HEK293 (cell line): ENCODE data around the gene WTIP.

Experiments
- CTCF ChIA-PET: fragments of 350-600 bp; formaldehyde crosslinking; extraction: SDS; loops from one replicate; lab custom pipeline; 2021; ENCODE audit warnings: antibody characterized with exemption; lab: Yijun Ruan, JAX
- POLR2A ChIA-PET: fragments of 300-600 bp; formaldehyde crosslinking; extraction: SDS; loops from one replicate; lab custom pipeline; 2020; ENCODE audit warnings: antibody characterized with exemption, inconsistent platforms; lab: Yijun Ruan, JAX
- H3K27ac ChIP-seq: fragments of 200-500 bp; sonication (Bioruptor generic); 2 replicates; pipeline ENCODE4 v1.5.1; 2014; ENCODE audit warnings: low read depth, low read length, control low read depth, inconsistent platforms; ENCODE audit errors: extremely low read depth
- H3K36me3 ChIP-seq, 2 experiments: fragments of 200-500 bp in 1 of 2; sonication (Bioruptor generic) in 1 of 2; 1 replicate in 1 of 2; 2 replicates in 1 of 2; pipeline ENCODE4 v1.5.1; 2014 to 2017; ENCODE audit warnings: inconsistent platforms in 2 of 2, low read length in 2 of 2; ENCODE audit not compliant: control insufficient read depth in 2 of 2, insufficient read depth in 1 of 2
- H3K4me1 ChIP-seq: fragments of 200-500 bp; sonication (Bioruptor generic); 2 replicates; pipeline ENCODE4 v1.5.1; 2014; ENCODE audit warnings: mild to moderate bottlenecking, low read length, inconsistent platforms; ENCODE audit not compliant: control insufficient read depth, insufficient read depth
- H3K4me3 ChIP-seq: 2 replicates; pipeline ENCODE4 v1.5.1; 2011; ENCODE audit warnings: low read depth, mild to moderate bottlenecking, control low read depth, low read length, moderate library complexity
- H3K9me3 ChIP-seq: fragments of 200-500 bp; sonication (Bioruptor generic); 2 replicates; pipeline ENCODE4 v1.5.1; 2014; ENCODE audit warnings: low read depth, low read length, inconsistent platforms; ENCODE audit not compliant: control insufficient read depth, insufficient read depth
- HOXC10 ChIP-seq: sonication (generic); formaldehyde crosslinking; IDR thresholded peaks from 2 replicates; pipeline ENCODE4 v1.8.1; 2023; ENCODE audit warnings: mild to moderate bottlenecking, missing genetic modification reagents
- KLF17 ChIP-seq: fragments of 450-650 bp; formaldehyde crosslinking; IDR thresholded peaks from 2 replicates; pipeline ENCODE4 v1.5.1; 2016; ENCODE audit warnings: missing biosample characterization, missing genetic modification characterization
- OSR2 ChIP-seq: fragments of 450-650 bp; formaldehyde crosslinking; IDR thresholded peaks from 2 replicates; pipeline ENCODE4 v1.5.1; 2016; ENCODE audit warnings: missing biosample characterization, missing genetic modification characterization
- OVOL3 ChIP-seq: fragments of 450-650 bp; formaldehyde crosslinking; IDR thresholded peaks from 2 replicates; pipeline ENCODE4 v1.5.1; 2016; ENCODE audit warnings: missing biosample characterization, missing genetic modification characterization
- TCF7L2 ChIP-seq: IDR thresholded peaks from 2 replicates; pipeline ENCODE4 v1.6.1; 2011; ENCODE audit warnings: low read depth, mild to moderate bottlenecking, inconsistent platforms, low read length, moderate library complexity, borderline replicate concordance
- TRIM28 ChIP-seq: IDR thresholded peaks from 2 replicates; pipeline ENCODE4 v1.6.1; 2011; ENCODE audit warnings: low read length, control low read depth, borderline replicate concordance
- ZBTB17 ChIP-seq: fragments of 450-650 bp; formaldehyde crosslinking; IDR thresholded peaks from 2 replicates; pipeline ENCODE4 v1.5.1; 2016; ENCODE audit warnings: missing biosample characterization, missing genetic modification characterization
- ZBTB44 ChIP-seq: fragments of 450-650 bp; IDR thresholded peaks from 2 replicates; pipeline ENCODE4 v1.5.1; 2018; ENCODE audit warnings: missing biosample characterization, mild to moderate bottlenecking, missing genetic modification characterization
- ZNF140 ChIP-seq: fragments of 450-650 bp; formaldehyde crosslinking; IDR thresholded peaks from 2 replicates; pipeline ENCODE4 v1.5.1; 2016; ENCODE audit warnings: missing biosample characterization, missing genetic modification characterization
- ZNF354C ChIP-seq: fragments of 450-650 bp; formaldehyde crosslinking; IDR thresholded peaks from 2 replicates; pipeline ENCODE4 v1.5.1; 2016; ENCODE audit warnings: missing biosample characterization, missing genetic modification characterization, low read depth, borderline replicate concordance
- ZNF48 ChIP-seq: fragments of 450-650 bp; formaldehyde crosslinking; IDR thresholded peaks from 2 replicates; pipeline ENCODE4 v1.5.1; 2016; ENCODE audit warnings: missing biosample characterization, missing genetic modification characterization
- ZNF510 ChIP-seq: fragments of 450-650 bp; formaldehyde crosslinking; IDR thresholded peaks from 2 replicates; pipeline ENCODE4 v1.5.1; 2018; ENCODE audit warnings: mild to moderate bottlenecking, missing genetic modification characterization, missing biosample characterization; ENCODE audit not compliant: insufficient replicate concordance
- ZNF513 ChIP-seq: fragments of 450-650 bp; IDR thresholded peaks from 2 replicates; pipeline ENCODE4 v1.5.1; 2018; ENCODE audit warnings: missing biosample characterization, missing genetic modification characterization
- ZNF521 ChIP-seq: fragments of 450-650 bp; formaldehyde crosslinking; IDR thresholded peaks from 2 replicates; pipeline ENCODE4 v1.5.1; 2017; ENCODE audit warnings: missing biosample characterization, mild to moderate bottlenecking, missing genetic modification characterization
- ZNF529 ChIP-seq: fragments of 450-650 bp; formaldehyde crosslinking; IDR thresholded peaks from 2 replicates; pipeline ENCODE4 v1.5.1; 2017; ENCODE audit warnings: missing genetic modification characterization, missing biosample characterization; ENCODE audit not compliant: insufficient replicate concordance
- ZNF600 ChIP-seq: fragments of 450-650 bp; formaldehyde crosslinking; IDR thresholded peaks from 2 replicates; pipeline ENCODE4 v1.5.1; 2016; ENCODE audit warnings: missing biosample characterization, missing genetic modification characterization
- ZNF76 ChIP-seq: fragments of 450-650 bp; formaldehyde crosslinking; IDR thresholded peaks from 2 replicates; pipeline ENCODE4; 2016; ENCODE audit warnings: low read depth, missing biosample characterization, missing genetic modification characterization, borderline replicate concordance
- ZNF768 ChIP-seq: fragments of 450-650 bp; formaldehyde crosslinking; IDR thresholded peaks from 2 replicates; pipeline ENCODE4 v1.5.1; 2018; ENCODE audit warnings: missing biosample characterization, mild to moderate bottlenecking, missing genetic modification characterization
- ZNF777 ChIP-seq: fragments of 450-650 bp; formaldehyde crosslinking; IDR thresholded peaks from 2 replicates; pipeline ENCODE4 v1.5.1; 2017; ENCODE audit warnings: missing biosample characterization, missing genetic modification characterization, borderline replicate concordance
- ZNF791 ChIP-seq: fragments of 450-650 bp; formaldehyde crosslinking; IDR thresholded peaks from 2 replicates; pipeline ENCODE4 v1.5.1; 2016; ENCODE audit warnings: missing biosample characterization, missing genetic modification characterization
- TF ChIP-seq, protein P1 (sequence below): fragments of 450-650 bp; formaldehyde crosslinking; IDR thresholded peaks from 2 replicates; pipeline ENCODE4 v1.5.1; 2017; ENCODE audit warnings: missing biosample characterization, missing genetic modification characterization
- TF ChIP-seq, protein P2 (sequence below): fragments of 450-650 bp; formaldehyde crosslinking; IDR thresholded peaks from 2 replicates; pipeline ENCODE4 v1.5.1; 2016; ENCODE audit warnings: missing biosample characterization, missing genetic modification characterization
- TF ChIP-seq, protein P3 (sequence below): fragments of 450-650 bp; formaldehyde crosslinking; IDR thresholded peaks from 2 replicates; pipeline ENCODE4 v1.5.1; 2016; ENCODE audit warnings: missing biosample characterization, missing genetic modification characterization

WTIP gene

GRCh38 chr19:34512254-34512822 is 30.8 kb downstream of the WTIP start:
- ChIA-PET POLR2A (no interaction called here), CTCF (no interaction called here)
- H3K27ac ChIP-seq: no peak overlapping the region
- H3K36me3 ChIP-seq: no peaks in the 10 kb centered on the region
- H3K4me3 ChIP-seq: no peak overlapping the region
- H3K9me3 ChIP-seq: peaks cover 4% of the 10 kb centered on the region
- no peak for TF ChIP-seq ZNF513
- no peak for TF ChIP-seq ZNF76 (tag by site-specific recombination)
- no peak for TF ChIP-seq ZBTB17 (tag by site-specific recombination)
- no peak for TF ChIP-seq ZNF768
- no peak for TF ChIP-seq HOXC10
- TF ChIP-seq ZBTB44 (tag by site-specific recombination): no peak
- TF ChIP-seq ZNF354C (tag by site-specific recombination): no peak
- no peak for TF ChIP-seq OSR2 (tag by site-specific recombination)
- no peak for TF ChIP-seq ZNF48 (tag by site-specific recombination)
- no peak for TF ChIP-seq TCF7L2
- H3K4me1 ChIP-seq: peaks cover 7% of the 10 kb centered on the region

- TF ChIP-seq, protein P1, sequence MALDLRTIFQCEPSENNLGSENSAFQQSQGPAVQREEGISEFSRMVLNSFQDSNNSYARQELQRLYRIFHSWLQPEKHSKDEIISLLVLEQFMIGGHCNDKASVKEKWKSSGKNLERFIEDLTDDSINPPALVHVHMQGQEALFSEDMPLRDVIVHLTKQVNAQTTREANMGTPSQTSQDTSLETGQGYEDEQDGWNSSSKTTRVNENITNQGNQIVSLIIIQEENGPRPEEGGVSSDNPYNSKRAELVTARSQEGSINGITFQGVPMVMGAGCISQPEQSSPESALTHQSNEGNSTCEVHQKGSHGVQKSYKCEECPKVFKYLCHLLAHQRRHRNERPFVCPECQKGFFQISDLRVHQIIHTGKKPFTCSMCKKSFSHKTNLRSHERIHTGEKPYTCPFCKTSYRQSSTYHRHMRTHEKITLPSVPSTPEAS: no peak
- TF ChIP-seq TRIM28: no peak
- TF ChIP-seq ZNF777 (tag by site-specific recombination): no peak
- TF ChIP-seq, protein P2, sequence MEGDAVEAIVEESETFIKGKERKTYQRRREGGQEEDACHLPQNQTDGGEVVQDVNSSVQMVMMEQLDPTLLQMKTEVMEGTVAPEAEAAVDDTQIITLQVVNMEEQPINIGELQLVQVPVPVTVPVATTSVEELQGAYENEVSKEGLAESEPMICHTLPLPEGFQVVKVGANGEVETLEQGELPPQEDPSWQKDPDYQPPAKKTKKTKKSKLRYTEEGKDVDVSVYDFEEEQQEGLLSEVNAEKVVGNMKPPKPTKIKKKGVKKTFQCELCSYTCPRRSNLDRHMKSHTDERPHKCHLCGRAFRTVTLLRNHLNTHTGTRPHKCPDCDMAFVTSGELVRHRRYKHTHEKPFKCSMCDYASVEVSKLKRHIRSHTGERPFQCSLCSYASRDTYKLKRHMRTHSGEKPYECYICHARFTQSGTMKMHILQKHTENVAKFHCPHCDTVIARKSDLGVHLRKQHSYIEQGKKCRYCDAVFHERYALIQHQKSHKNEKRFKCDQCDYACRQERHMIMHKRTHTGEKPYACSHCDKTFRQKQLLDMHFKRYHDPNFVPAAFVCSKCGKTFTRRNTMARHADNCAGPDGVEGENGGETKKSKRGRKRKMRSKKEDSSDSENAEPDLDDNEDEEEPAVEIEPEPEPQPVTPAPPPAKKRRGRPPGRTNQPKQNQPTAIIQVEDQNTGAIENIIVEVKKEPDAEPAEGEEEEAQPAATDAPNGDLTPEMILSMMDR: no peak
- TF ChIP-seq ZNF48 (tag by site-specific recombination): no peak
- TF ChIP-seq ZNF521 (tag by site-specific recombination): no peak
- TF ChIP-seq KLF17: no peak
- TF ChIP-seq OVOL3 (tag by site-specific recombination): no peak
- TF ChIP-seq ZNF513: no peak
- TF ChIP-seq ZNF510 (tag by site-specific recombination): no peak
- no peak for TF ChIP-seq ZNF529 (tag by site-specific recombination)
- TF ChIP-seq, protein P3, sequence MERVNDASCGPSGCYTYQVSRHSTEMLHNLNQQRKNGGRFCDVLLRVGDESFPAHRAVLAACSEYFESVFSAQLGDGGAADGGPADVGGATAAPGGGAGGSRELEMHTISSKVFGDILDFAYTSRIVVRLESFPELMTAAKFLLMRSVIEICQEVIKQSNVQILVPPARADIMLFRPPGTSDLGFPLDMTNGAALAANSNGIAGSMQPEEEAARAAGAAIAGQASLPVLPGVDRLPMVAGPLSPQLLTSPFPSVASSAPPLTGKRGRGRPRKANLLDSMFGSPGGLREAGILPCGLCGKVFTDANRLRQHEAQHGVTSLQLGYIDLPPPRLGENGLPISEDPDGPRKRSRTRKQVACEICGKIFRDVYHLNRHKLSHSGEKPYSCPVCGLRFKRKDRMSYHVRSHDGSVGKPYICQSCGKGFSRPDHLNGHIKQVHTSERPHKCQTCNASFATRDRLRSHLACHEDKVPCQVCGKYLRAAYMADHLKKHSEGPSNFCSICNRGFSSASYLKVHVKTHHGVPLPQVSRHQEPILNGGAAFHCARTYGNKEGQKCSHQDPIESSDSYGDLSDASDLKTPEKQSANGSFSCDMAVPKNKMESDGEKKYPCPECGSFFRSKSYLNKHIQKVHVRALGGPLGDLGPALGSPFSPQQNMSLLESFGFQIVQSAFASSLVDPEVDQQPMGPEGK (tag by site-specific recombination): no peak
- no peak for TF ChIP-seq ZNF600 (tag by site-specific recombination)
- TF ChIP-seq ZNF791 (tag by site-specific recombination): no peak
- TF ChIP-seq ZNF140: no peak
- no peak overlapping the region for H3K27ac ChIP-seq
- H3K4me3 ChIP-seq: no peak overlapping the region
- peaks cover 4% of the 10 kb centered on the region for H3K9me3 ChIP-seq
- H3K36me3 ChIP-seq: no peaks in the 10 kb centered on the region; a peak in 1 of 3 replicates
- ChIA-PET CTCF (no interaction called here), POLR2A (no interaction called here)
- peaks cover 2% of the 10 kb centered on the region for H3K4me1 ChIP-seq
These were observed 32.2 kb downstream of the WTIP start for GRCh38 chr19:34513767-34514166.
